LNCaP clone FGC (cell line): ENCODE results near the gene NPAS1.

Experiments
- DNase-seq: peaks from one replicate; pipeline ENCODE4 v3.0.0-alpha.2; 2011; ENCODE audit warnings: low read depth
- H3K4me3 ChIP-seq: 2 replicates; pipeline ENCODE4 v1.5.1; 2011; ENCODE audit warnings: mild to moderate bottlenecking, low read depth, low read length, control low read depth
- TF ChIP-seq, protein P1 (sequence below): IDR thresholded peaks from 2 replicates; pipeline ENCODE4 v1.5.1; 2012; ENCODE audit warnings: mild to moderate bottlenecking; ENCODE audit not compliant: control insufficient read depth, insufficient read depth; ENCODE audit errors: extremely low read depth

Gene NPAS1

DNA sequence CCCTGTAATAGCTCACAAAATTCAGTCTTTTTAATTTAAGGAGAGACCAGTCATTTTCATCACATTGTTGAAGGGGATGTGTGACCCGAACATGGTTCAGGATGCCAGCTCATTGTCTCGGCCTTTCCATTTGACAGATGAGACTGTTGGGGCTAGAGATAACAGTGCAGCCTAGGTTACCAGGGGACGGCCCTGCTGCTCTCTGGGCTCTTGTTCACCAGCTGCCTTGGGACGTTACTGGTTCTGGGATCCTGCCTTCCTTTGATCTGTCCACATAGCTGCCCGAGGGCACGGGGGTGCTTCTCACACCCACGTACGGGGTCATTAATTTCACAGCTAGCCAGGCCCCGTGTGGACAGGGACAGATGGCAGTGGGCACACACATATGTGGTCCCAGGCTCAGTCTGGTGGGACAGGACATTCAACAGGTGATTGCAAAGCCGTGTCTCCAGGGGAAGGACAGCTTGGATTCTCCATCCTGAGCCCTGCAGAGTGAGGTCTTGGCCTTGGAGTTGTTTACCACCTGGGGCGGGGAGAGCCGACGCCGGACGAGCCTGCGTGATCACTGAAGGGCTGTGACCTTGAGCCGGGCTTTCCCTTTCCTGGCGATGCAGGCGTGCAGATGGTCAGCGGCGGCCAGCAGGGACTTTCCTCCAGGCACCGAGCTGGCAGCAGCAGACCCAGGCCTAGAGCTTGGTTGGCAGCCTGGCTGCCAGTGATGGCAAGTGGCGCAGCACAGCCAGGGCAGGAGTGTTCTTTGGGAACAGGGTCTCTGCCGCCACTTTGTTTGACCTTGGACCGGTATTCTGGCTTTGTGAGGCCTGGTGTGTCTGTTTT lies 26.7 kb upstream of the NPAS1 start:
- no peak for DNase-seq
- H3K4me3 ChIP-seq = no peak overlapping the region
- TF ChIP-seq, protein P1, sequence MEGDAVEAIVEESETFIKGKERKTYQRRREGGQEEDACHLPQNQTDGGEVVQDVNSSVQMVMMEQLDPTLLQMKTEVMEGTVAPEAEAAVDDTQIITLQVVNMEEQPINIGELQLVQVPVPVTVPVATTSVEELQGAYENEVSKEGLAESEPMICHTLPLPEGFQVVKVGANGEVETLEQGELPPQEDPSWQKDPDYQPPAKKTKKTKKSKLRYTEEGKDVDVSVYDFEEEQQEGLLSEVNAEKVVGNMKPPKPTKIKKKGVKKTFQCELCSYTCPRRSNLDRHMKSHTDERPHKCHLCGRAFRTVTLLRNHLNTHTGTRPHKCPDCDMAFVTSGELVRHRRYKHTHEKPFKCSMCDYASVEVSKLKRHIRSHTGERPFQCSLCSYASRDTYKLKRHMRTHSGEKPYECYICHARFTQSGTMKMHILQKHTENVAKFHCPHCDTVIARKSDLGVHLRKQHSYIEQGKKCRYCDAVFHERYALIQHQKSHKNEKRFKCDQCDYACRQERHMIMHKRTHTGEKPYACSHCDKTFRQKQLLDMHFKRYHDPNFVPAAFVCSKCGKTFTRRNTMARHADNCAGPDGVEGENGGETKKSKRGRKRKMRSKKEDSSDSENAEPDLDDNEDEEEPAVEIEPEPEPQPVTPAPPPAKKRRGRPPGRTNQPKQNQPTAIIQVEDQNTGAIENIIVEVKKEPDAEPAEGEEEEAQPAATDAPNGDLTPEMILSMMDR = no peak

DNA sequence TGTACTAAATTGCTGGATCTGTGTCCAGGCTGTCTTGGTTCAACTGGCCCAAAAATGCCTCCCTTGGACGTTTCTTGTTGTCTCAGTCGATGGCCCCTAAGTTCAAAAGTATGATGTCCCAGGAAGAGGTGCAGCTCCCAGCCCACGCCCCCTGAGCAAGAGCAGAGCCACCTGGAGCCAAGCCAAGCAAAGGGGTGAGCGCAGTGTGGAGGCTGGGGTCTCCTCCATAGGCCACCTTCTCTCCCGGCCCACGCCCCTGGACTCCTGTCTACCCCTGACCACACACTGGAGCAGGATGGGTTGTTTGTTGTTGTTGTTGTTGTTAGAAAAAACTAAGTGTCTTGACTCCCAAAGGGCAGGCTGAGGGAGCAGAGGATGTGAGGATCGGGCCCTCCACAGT lies 26.0 kb upstream of the NPAS1 start:
- TF ChIP-seq, protein P1 = no peak
- no peak for DNase-seq
- no peak overlapping the region for H3K4me3 ChIP-seq

DNA sequence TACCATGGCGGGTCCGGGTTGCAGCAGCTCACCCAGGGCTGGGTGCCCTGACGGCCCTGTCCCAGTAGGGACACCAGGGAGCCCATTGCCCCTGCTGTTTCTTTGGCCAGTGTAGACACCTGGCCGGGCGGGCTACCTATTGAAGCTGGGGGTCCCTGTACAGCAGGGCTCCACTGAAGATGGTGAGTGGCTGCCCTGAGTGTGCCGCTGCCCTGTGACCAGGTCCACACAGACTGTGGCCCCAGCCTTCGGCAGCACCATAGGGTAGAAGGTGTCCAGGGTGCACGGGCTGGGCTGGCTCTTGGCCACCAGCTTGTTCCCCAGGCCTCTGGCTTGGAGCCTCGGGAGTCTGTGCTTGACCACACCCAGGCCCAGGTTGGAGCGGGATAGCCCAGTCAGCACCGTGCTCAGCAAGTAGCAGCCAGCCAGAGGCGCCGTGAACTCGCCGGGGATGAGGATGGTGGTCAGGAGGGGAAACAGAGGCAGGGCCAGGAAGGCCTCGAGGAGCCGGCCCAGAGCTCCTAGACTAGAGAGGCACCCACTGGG lies 25.4 kb upstream of the NPAS1 start:
- DNase-seq = no peak
- TF ChIP-seq, protein P1 = no peak
- no peak overlapping the region for H3K4me3 ChIP-seq

DNA sequence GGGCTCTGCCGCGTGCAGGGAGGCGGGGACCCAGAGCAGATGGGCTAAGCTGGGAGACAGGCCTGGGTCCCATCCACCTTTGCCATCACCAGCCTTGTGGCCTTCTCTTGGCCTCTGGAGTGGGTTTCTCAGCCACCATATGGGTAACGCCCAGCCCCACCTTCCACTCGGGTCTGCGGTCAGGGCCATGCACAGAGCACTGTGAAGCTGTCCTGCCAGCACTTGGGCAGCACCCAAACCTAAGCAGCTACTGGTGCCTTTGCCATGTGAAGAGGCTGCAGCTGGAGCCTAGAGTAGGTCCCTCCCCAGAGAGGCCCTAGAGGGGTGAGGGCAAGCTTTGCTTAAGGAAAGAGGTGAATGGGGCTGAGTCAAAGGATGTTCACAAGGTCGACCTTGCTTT lies 24.1 kb upstream of the NPAS1 start:
- DNase-seq = no peak
- TF ChIP-seq, protein P1 = no peak
- no peak overlapping the region for H3K4me3 ChIP-seq

DNA sequence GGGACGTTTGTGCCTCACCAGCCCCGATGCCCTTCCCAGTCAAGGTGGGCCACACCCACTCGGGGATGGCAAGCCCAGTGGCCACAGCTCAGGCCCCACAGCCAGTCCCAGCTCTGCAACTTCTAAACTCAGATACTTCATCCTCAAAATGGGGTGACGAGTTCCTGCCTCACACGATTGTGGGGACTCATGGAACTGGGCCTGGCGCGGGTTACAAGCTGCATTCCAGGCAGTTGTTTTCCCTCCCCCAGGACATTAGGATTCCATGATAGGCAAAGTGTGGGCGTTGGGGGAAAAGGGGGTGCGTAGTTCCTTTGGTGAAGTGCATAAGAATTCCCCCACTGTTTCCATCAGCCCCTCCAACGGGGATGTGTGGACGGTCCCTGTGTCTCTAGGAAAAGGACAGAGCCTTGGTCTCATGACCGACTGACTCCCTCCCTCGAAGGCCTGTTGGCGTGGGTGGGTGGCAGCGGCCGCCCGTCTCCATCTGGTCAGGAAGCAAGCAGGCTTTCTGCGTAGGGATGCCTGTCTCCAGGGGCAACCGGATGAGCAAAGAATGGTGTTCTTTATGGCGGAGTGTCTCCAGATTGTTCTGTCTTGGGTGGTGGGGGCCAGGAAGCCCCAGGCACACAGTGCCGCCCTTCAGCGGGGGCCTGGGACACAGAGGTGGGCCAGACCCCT lies 21.1 kb upstream of the NPAS1 start:
- H3K4me3 ChIP-seq = no peak overlapping the region
- DNase-seq = no peak
- TF ChIP-seq, protein P1 = no peak

DNA sequence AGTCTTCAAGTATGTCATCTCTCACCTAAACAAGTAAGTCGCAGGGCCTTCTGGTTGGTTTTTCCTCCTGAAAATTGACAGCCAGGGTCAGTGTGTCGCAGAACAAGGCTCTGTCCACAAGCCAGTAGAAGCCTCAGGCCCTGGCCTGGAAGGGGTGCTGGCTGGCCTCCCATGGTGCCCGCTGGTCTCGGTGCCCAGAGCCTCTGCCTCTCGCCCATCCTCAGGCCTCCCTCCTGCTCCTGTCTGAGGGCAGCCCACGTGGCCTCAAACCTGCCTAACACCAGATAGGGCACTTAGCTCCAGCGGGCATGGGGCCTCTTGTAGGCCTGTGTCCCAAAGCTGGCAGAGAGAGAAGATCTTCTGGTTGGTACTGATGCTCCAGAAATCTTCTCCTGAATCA lies 20.3 kb upstream of the NPAS1 start:
- DNase-seq = no peak
- H3K4me3 ChIP-seq = no peak overlapping the region
- TF ChIP-seq, protein P1 = no peak

DNA sequence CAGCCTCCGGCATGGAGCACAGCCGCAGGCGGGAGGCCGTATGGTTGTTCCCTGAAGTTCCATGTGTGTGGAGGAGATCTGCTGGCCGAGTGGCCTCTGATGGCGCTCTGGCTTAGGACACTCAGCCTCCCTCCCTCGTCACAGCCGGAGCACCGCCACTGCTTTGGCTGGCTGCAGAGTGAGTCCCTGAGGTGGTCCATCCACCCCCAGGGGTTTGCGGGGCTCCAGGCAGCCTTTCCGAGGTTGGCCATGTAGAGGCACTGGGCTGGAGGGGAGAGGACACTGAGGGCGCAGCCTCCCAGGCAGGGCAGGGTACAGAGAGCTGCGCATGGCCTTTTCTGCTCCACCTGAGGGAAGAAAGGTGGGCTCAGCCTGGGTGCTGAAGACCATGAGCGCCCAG lies 19.8 kb upstream of the NPAS1 start:
- TF ChIP-seq, protein P1 = no peak
- H3K4me3 ChIP-seq = no peak overlapping the region
- DNase-seq = no peak
